CD8-positive, alpha-beta memory T cell (primary cell): ENCODE data around the gene TRIM45. TPM values are rescaled to one million over a fixed set of nuclear protein-coding genes. Genes with fewer than 3 reads are reported as not detected.

Source experiments
- CTCF ChIA-PET: fragments of 350-600 bp; sonication (Branson Sonifier 250); formaldehyde crosslinking; loops from one replicate; lab custom pipeline; 2021; ENCODE audit warnings: antibody characterized with exemption; lab: Charles Lee
- POLR2A ChIA-PET: fragments of 350-600 bp; sonication (Branson Sonifier 250); formaldehyde crosslinking; loops from one replicate; lab custom pipeline; 2021; ENCODE audit warnings: antibody characterized with exemption; lab: Charles Lee
- DNase-seq, 5 donors: peaks; one replicate each; pipeline versions ENCODE4 v3.0.0 to v3.0.0-alpha.2; 2020 to 2022; ENCODE audit warnings: mixed read lengths in 1 of 5
- H3K27ac ChIP-seq: one replicate; pipeline ENCODE4 v1.7.0; 2013; ENCODE audit warnings: low read depth, mild to moderate bottlenecking, low read length, moderate library complexity
- H3K27me3 ChIP-seq: 2 replicates; pipeline ENCODE4 v1.7.0; 2013; ENCODE audit warnings: low read length, mild to moderate bottlenecking; ENCODE audit not compliant: insufficient read depth, poor library complexity, severe bottlenecking
- H3K36me3 ChIP-seq: 2 replicates; pipeline ENCODE4 v1.7.0; 2013; ENCODE audit warnings: mild to moderate bottlenecking, low read length, moderate library complexity; ENCODE audit not compliant: insufficient read depth
- H3K4me1 ChIP-seq: 2 replicates; pipeline ENCODE4 v1.7.0; 2013; ENCODE audit warnings: mild to moderate bottlenecking, low read length, moderate library complexity; ENCODE audit not compliant: insufficient read depth
- H3K4me3 ChIP-seq: 2 replicates; pipeline ENCODE4 v1.7.0; 2013; ENCODE audit warnings: mild to moderate bottlenecking, low read length
- H3K9me3 ChIP-seq: 2 replicates; pipeline ENCODE4 v1.7.0; 2013; ENCODE audit warnings: mild to moderate bottlenecking, low read length
- H3K27ac Mint-ChIP-seq, 8 donors: one replicate each; pipeline ENCODE4 v1.8.0; 2020 to 2021; ENCODE audit warnings: mixed read lengths in 8 of 8, mild to moderate bottlenecking in 6 of 8, inconsistent platforms in 3 of 8, moderate library complexity in 3 of 8
- H3K27me3 Mint-ChIP-seq, 2 donors: one replicate each; pipeline ENCODE4 v1.8.0; 2020 to 2021; ENCODE audit warnings: mixed read lengths in 2 of 2, mild to moderate bottlenecking in 1 of 2, moderate library complexity in 1 of 2
- H3K36me3 Mint-ChIP-seq, 3 donors: one replicate each; pipeline ENCODE4 v1.8.0; 2020 to 2021; ENCODE audit warnings: mixed read lengths in 3 of 3, inconsistent platforms in 1 of 3, mild to moderate bottlenecking in 1 of 3
- H3K4me1 Mint-ChIP-seq, 3 donors: one replicate each; pipeline ENCODE4 v1.8.0; 2020 to 2021; ENCODE audit warnings: mixed read lengths in 3 of 3, inconsistent platforms in 1 of 3, mild to moderate bottlenecking in 1 of 3
- H3K4me3 Mint-ChIP-seq, 7 donors: one replicate each; pipeline ENCODE4 v1.8.0; 2020 to 2021; ENCODE audit warnings: mixed read lengths in 7 of 7, mild to moderate bottlenecking in 6 of 7, moderate library complexity in 4 of 7, inconsistent platforms in 2 of 7
- H3K9me3 Mint-ChIP-seq, 5 donors: one replicate each; pipeline ENCODE4 v1.8.0; 2020 to 2022; ENCODE audit warnings: mixed read lengths in 5 of 5, mild to moderate bottlenecking in 3 of 5, moderate library complexity in 2 of 5, inconsistent platforms in 1 of 5
- polyA plus RNA-seq: library from polyadenylated mRNA; unstranded; fragments of 300-500 nt; fragmentation: Illumina TruSeq; gene quantifications from one replicate; pipeline ENCODE4 v1.2.3, GENCODE V29; 2021
- total RNA-seq, 2 experiments: library from RNA; stranded (reverse); gene quantifications; one replicate each; pipeline ENCODE4 v1.2.3, GENCODE V29; 2021

TRIM45 gene
- total and polyA plus RNA-seq, 3 experiments from 2014 or later, result 0.06 to 1.3 (median 0.84) TPM

DNA sequence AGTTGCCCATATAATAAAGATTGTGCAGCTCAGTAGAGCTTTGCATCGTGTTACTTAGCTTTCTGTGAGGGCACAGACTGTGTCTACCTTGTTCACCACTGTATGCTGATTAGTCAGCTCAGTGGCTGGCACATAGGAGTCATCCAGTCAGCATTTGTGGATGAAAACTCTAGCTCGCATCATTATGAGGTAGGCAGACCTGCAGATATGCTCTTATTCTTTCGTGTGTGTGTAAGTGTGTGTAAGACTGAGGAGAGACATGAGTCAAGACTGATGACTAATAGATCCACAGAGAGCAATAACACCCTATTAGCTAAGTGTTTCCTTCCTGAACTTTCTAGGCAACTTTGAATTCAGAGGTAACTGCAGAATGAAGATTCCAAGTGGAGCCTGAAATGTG, 44.3 kb downstream of the TRIM45 start:
- CTCF ChIA-PET, result no interaction called here

DNA sequence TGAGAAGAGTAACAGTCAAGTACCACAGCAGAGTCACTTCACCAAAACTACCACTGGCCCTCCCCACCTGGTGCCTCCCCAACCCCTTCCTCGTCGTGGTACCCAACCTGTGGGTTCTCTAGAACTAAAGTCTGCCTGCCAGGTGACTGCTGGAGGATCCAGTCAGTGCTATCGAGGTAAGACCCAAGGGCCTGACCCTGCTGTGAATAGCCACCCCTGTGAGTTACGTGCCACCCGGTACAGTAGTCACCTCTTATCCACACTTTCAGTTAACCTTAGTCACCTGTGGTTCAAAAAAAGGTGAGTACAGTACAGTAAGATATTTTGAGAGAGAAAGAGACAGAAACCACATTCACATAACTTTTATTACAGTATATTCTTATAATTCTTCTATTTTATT, 44.9 kb downstream of the TRIM45 start:
- DNase-seq, result no peak
- Histone ChIP-seq H3K36me3 (peaks cover 35% of the 10 kb centered on the region), H3K9me3 (no peaks in the 10 kb centered on the region), H3K4me1 (no peaks in the 10 kb centered on the region), H3K27me3 (no peaks in the 10 kb centered on the region), H3K4me3 (no peak overlapping the region), H3K27ac (no peak overlapping the region)
- ChIA-PET POLR2A (no interaction called here), CTCF (no interaction called here)
- peaks cover 19 to 75% (median 38%) of the 10 kb centered on the region in 3 donors for H3K36me3 Mint-ChIP-seq
- peak overlapping the region in 2 of 8 donors; percentile 24 to 47 for H3K27ac Mint-ChIP-seq
- no peak overlapping the region for H3K4me3 Mint-ChIP-seq
- no peaks in the 10 kb centered on the region for H3K9me3 Mint-ChIP-seq
- H3K27me3 Mint-ChIP-seq, result peaks cover 0 to 2% of the 10 kb centered on the region in 2 donors
- peaks cover 0 to 5% (median 3%) of the 10 kb centered on the region in 3 donors for H3K4me1 Mint-ChIP-seq

More for the DNA sequence above, 44.3 kb downstream of the TRIM45 start:
- peaks cover 0 to 5% (median 0%) of the 10 kb centered on the region in 3 donors for H3K4me1 Mint-ChIP-seq
- no peak overlapping the region for H3K27ac ChIP-seq
- H3K36me3 ChIP-seq, result peaks cover 35% of the 10 kb centered on the region
- H3K27me3 ChIP-seq, result no peaks in the 10 kb centered on the region
- H3K4me3 Mint-ChIP-seq, result no peak overlapping the region
- H3K9me3 Mint-ChIP-seq, result no peaks in the 10 kb centered on the region
- peaks cover 19 to 78% (median 39%) of the 10 kb centered on the region in 3 donors for H3K36me3 Mint-ChIP-seq
- no peak for DNase-seq
- no peaks in the 10 kb centered on the region for H3K9me3 ChIP-seq
- peak overlapping the region in 1 of 8 donors; percentile 48 for H3K27ac Mint-ChIP-seq
- H3K27me3 Mint-ChIP-seq, result peaks cover 0 to 2% of the 10 kb centered on the region in 2 donors
- H3K4me3 ChIP-seq, result no peak overlapping the region
- POLR2A ChIA-PET, result no interaction called here
- no peaks in the 10 kb centered on the region for H3K4me1 ChIP-seq

DNA sequence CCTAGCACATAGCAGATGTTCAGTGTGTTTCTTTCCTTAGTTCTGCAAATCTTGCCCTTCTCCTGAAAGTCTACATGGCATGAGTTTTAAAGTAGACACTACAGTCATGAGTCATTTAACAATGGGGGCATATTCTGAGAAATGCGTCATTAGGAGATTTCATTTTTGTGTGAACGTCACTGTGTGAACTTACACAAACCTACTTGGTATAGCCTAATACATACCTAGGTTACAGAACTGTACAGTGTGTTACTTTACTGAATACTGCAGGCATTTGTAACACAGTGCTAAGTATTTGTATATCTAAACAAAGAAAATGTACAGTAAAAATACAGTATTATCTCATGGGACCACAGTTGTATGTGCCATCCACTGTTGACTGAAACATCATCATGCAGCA, 51.4 kb downstream of the TRIM45 start:
- Mint-ChIP-seq H3K4me1 (peaks cover 13 to 24% (median 20%) of the 10 kb centered on the region in 3 donors), H3K9me3 (no peaks in the 10 kb centered on the region), H3K36me3 (peaks cover 12 to 41% (median 23%) of the 10 kb centered on the region in 3 donors), H3K27ac (no peak overlapping the region), H3K4me3 (no peak overlapping the region), H3K27me3 (no peaks in the 10 kb centered on the region)
- Histone ChIP-seq H3K4me1 (no peaks in the 10 kb centered on the region), H3K9me3 (no peaks in the 10 kb centered on the region), H3K27ac (no peak overlapping the region), H3K36me3 (peaks cover 6% of the 10 kb centered on the region), H3K4me3 (no peak overlapping the region), H3K27me3 (no peaks in the 10 kb centered on the region)
- DNase-seq, result no peak
- CTCF ChIA-PET, result interaction anchor here (1.7 to 4.5 kb wide), 3 partner anchors 50 to 345 kb away, joined by 3 to 23 read pairs (median 5); no protein-coding TSS in a partner anchor
- POLR2A ChIA-PET, result no interaction called here

DNA sequence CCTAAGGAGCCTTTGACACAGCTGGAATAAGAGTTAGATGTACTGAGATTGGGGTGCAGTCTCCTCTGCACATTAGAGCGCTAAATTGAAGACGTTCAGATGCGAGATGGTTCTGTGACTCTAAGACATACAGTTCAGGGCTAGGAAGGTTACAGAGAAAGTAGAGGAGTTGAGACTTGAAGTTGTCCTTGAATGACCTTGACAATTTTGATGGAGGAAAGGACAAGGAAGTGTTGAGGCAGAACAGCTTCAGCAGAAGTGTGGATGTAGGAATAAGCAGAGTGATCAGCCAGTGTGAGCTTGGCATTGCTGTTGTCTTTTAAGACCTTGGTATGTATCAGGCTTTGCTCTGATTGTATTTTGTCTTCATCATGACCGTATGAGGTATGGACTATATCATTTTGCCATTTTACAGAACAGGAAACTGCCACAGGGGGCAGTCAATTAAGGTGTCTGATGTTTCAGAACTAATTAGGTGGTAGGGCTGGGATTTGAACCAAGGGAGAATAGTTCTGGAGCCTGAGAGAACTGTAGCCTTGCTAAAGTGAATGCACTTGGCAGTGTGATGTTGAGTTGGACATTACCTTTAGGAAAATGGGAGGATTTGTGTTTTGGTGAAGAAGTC, 52.2 kb downstream of the TRIM45 start:
- no peak overlapping the region for H3K4me3 ChIP-seq
- ChIA-PET POLR2A (no interaction called here), CTCF (interaction anchor here (1.8 to 4.5 kb wide), 2 partner anchors 51 to 59 kb away, joined by 3 to 23 read pairs; no protein-coding TSS in a partner anchor)
- peak overlapping the region in 2 of 8 donors; percentile 9 to 56 for H3K27ac Mint-ChIP-seq
- H3K27me3 ChIP-seq, result no peaks in the 10 kb centered on the region
- no peak overlapping the region for H3K27ac ChIP-seq
- peaks cover 7 to 38% (median 19%) of the 10 kb centered on the region in 3 donors for H3K36me3 Mint-ChIP-seq
- H3K4me3 Mint-ChIP-seq, result no peak overlapping the region
- DNase-seq, result no peak
- no peaks in the 10 kb centered on the region for H3K9me3 Mint-ChIP-seq
- H3K9me3 ChIP-seq, result no peaks in the 10 kb centered on the region
- no peaks in the 10 kb centered on the region for H3K4me1 ChIP-seq
- peaks cover 4% of the 10 kb centered on the region for H3K36me3 ChIP-seq
- no peaks in the 10 kb centered on the region for H3K27me3 Mint-ChIP-seq
- peaks cover 13 to 24% (median 20%) of the 10 kb centered on the region in 3 donors for H3K4me1 Mint-ChIP-seq

DNA sequence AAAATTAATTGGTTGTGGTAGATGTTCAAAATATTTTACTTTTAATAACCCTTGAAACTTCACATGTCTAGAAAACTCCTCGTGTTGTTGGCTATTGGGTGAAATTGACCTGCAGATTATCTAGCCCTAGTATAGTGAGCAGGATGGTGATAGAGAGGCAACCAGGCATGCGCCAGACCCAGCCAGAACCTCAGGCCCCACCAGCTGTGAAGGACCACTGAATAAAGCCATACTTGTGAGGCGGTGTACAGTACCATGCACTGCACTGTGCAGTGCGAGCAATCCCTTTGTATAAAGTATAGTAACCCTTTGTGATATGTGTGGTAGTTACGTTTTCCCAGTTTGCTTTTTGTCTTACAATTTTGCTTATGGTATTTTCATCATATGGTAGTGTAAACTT, 53.0 kb downstream of the TRIM45 start:
- Histone ChIP-seq H3K36me3 (no peaks in the 10 kb centered on the region), H3K9me3 (no peaks in the 10 kb centered on the region), H3K27me3 (no peaks in the 10 kb centered on the region), H3K4me3 (no peak overlapping the region), H3K27ac (no peak overlapping the region), H3K4me1 (no peaks in the 10 kb centered on the region)
- DNase-seq, result no peak
- no peaks in the 10 kb centered on the region for H3K9me3 Mint-ChIP-seq
- peaks cover 17 to 29% (median 25%) of the 10 kb centered on the region in 3 donors for H3K4me1 Mint-ChIP-seq
- H3K36me3 Mint-ChIP-seq, result peaks cover 11 to 38% (median 23%) of the 10 kb centered on the region in 3 donors
- ChIA-PET CTCF (interaction anchor here (1.7 to 4.5 kb wide), 2 partner anchors 60 to 690 kb away, joined by 7 to 23 read pairs; no protein-coding TSS in a partner anchor), POLR2A (no interaction called here)
- no peak overlapping the region for H3K4me3 Mint-ChIP-seq
- no peaks in the 10 kb centered on the region for H3K27me3 Mint-ChIP-seq
- no peak overlapping the region for H3K27ac Mint-ChIP-seq

DNA sequence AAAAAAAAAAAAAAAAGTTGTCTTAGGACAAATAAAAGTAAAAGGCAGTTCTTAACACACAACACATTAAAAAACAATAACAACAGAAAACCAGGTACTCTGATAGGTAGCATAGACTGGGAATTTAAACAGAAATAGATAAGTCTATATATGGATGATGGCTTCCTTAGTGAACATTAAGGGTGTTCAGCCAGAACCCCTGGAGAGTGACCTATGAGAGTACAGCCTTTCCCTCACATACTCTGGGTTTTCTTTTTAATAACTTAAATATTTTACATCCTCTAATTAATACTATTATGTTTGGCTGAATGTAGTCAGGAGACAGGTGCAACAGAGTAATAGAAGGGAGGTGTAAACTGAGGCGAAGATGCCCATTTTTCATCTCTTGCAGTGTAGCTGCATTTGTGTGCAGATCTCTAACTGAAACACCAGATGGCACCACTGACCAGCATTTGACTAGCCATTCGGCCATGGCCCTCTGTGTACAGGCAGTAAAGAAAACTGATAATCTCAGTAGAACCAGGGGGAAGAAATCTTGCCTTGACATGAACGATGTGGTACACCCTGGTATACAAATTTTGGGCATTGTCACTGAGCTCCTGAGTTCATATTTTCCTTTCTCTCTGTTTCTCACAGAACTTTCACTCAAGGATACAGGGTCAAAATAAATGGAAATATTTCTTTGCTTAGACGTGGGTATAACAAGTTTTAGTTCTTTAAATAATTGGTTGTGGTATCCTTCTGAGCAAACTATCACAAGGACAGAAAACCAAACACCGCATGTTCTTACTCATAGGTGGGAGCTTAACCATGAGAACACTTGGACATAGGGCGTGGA, 53.8 kb downstream of the TRIM45 start:
- no peaks in the 10 kb centered on the region for H3K27me3 Mint-ChIP-seq
- no peaks in the 10 kb centered on the region for H3K9me3 Mint-ChIP-seq
- Histone ChIP-seq H3K27me3 (no peaks in the 10 kb centered on the region), H3K9me3 (no peaks in the 10 kb centered on the region), H3K27ac (no peak overlapping the region), H3K36me3 (no peaks in the 10 kb centered on the region), H3K4me3 (no peak overlapping the region), H3K4me1 (no peaks in the 10 kb centered on the region)
- ChIA-PET POLR2A (no interaction called here), CTCF (interaction anchor here (1.0 to 4.5 kb wide), 3 partner anchors 26 to 691 kb away, joined by 3 to 23 read pairs (median 7); no protein-coding TSS in a partner anchor)
- DNase-seq, result peak in 2 of 5 donors; percentile 12 to 55
- peak overlapping the region in 1 of 8 donors; percentile 17 for H3K27ac Mint-ChIP-seq
- H3K36me3 Mint-ChIP-seq, result peaks cover 11 to 37% (median 27%) of the 10 kb centered on the region in 3 donors
- peaks cover 22 to 37% (median 28%) of the 10 kb centered on the region in 3 donors for H3K4me1 Mint-ChIP-seq
- no peak overlapping the region for H3K4me3 Mint-ChIP-seq

DNA sequence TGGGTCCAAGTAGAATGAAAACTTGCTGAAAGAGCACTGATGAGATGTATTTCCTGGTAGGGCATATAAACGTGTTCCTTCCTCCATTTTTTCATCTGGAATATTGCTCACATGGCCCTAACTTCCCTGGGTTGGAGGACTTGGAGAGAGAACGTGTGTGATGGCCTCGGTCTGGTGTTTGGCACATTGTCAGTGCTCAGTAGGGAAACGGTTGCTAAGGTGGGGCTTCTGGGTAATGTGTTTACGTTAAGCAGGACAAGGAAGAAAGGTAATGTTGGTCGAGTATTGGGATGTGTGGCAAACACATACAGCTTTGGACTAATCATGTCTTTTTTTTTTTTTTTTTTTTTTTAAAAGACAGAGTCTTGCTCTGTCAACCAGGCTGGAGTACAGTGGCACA, 55.2 kb downstream of the TRIM45 start:
- H3K27ac ChIP-seq, result no peak overlapping the region
- peaks cover 29 to 48% (median 42%) of the 10 kb centered on the region in 3 donors for H3K4me1 Mint-ChIP-seq
- H3K36me3 Mint-ChIP-seq, result peaks cover 11 to 40% (median 27%) of the 10 kb centered on the region in 3 donors
- no peaks in the 10 kb centered on the region for H3K4me1 ChIP-seq
- H3K27me3 Mint-ChIP-seq, result no peaks in the 10 kb centered on the region
- no peak overlapping the region for H3K4me3 ChIP-seq
- H3K27ac Mint-ChIP-seq, result peak overlapping the region in 1 of 8 donors; percentile 23
- H3K9me3 Mint-ChIP-seq, result no peaks in the 10 kb centered on the region
- ChIA-PET POLR2A (interaction anchor here (0.7 kb wide), 1 partner anchor 10 kb away, joined by 3 read pairs; no protein-coding TSS in a partner anchor), CTCF (interaction anchor here (0.8 to 4.5 kb wide), 2 partner anchors 9 to 62 kb away, joined by 3 to 23 read pairs; no protein-coding TSS in a partner anchor)
- H3K9me3 ChIP-seq, result no peaks in the 10 kb centered on the region
- no peak for DNase-seq
- H3K36me3 ChIP-seq, result no peaks in the 10 kb centered on the region
- no peaks in the 10 kb centered on the region for H3K27me3 ChIP-seq
- no peak overlapping the region for H3K4me3 Mint-ChIP-seq
